ENCODE measurements around the gene PHACTR1.

DNA sequence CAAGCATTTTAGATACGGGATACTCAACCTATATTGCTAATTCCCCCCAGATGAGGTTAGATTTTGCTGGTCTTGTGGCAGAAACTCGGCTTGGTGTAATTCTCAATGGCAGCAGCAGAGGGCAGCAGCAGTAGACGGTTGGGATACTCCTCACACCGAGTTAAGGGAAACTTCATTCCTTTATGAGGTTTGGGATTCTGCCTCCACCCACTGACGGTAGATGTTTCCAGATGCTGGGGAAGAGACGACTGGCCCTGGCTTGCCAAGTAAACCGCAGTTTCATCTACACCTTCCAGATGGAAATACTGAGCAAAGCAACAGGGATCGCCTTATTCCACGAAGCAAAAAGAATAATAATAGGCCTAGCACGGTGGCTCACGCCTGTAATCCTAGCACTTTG lies 620.0 kb downstream of the PHACTR1 start:
- TF ChIP-seq, protein P1, sequence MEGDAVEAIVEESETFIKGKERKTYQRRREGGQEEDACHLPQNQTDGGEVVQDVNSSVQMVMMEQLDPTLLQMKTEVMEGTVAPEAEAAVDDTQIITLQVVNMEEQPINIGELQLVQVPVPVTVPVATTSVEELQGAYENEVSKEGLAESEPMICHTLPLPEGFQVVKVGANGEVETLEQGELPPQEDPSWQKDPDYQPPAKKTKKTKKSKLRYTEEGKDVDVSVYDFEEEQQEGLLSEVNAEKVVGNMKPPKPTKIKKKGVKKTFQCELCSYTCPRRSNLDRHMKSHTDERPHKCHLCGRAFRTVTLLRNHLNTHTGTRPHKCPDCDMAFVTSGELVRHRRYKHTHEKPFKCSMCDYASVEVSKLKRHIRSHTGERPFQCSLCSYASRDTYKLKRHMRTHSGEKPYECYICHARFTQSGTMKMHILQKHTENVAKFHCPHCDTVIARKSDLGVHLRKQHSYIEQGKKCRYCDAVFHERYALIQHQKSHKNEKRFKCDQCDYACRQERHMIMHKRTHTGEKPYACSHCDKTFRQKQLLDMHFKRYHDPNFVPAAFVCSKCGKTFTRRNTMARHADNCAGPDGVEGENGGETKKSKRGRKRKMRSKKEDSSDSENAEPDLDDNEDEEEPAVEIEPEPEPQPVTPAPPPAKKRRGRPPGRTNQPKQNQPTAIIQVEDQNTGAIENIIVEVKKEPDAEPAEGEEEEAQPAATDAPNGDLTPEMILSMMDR (IDR thresholded peaks at IDR 0.05) = peak; percentile 91 to 97 (median 91)
- TF ChIP-seq POLR2AphosphoS5 (IDR thresholded peaks at IDR 0.05) (peak in 1 of 3 donors; percentile 6), POLR2A (IDR thresholded peaks at IDR 0.05) (no peak)
